ENCODE results near the gene SMYD3.

The SMYD3 gene

DNA sequence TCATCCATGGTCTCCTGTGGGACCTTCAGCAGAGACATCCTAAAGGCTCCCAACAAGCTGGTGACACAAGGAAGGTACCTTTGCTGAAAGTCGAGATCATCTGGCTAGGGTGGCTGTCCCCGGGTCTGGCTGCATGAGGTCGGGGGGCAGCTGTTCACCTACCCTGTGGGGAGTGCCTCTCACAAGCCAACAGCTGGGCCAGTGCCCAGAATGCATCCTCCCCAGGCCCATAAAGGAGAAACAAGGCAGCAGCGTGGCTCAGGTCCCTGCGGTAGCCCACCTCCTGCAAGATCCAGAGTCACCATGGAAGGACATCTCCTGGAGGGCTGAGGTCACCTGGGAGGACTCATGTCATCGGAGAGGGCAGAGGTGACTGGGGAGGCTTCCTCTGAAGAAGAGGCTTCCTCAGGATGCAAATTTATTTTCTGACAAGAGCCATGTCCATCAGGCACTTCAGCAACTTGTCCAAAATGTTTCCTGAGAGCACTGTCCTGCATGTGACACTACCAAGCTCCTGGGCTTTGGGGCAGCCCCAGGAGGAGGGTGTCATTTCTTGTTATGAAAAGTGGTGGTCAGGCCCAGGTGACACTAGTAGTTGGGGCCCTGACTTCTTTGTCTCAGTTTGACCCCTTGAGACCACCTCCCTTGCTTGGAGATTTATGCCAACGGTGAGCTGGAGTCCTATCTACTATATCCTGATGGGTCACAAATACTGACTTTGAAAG lies 6.7 kb upstream of the SMYD3 start:
- no peaks in the 10 kb centered on the region for H3K27me3 ChIP-seq (replicated peaks; ENCODE audit: control insufficient read depth, insufficient read depth, low read length)
- H3K36me3 ChIP-seq (ENCODE audit: control insufficient read depth, insufficient read depth, low read length, severe bottlenecking), result no peaks in the 10 kb centered on the region
- no peaks in the 10 kb centered on the region for H3K4me1 ChIP-seq (ENCODE audit: control insufficient read depth, insufficient read depth, low read length)
- no peak for DNase-seq (ENCODE audit: low read depth)
- H3K9ac ChIP-seq (ENCODE audit: low read length), result no peak overlapping the region
- peaks cover 45% of the 10 kb centered on the region for H3K9me3 ChIP-seq (ENCODE audit: control insufficient read depth, low read length)
- H3K4me3 ChIP-seq (ENCODE audit: low read length), result no peak overlapping the region

DNA sequence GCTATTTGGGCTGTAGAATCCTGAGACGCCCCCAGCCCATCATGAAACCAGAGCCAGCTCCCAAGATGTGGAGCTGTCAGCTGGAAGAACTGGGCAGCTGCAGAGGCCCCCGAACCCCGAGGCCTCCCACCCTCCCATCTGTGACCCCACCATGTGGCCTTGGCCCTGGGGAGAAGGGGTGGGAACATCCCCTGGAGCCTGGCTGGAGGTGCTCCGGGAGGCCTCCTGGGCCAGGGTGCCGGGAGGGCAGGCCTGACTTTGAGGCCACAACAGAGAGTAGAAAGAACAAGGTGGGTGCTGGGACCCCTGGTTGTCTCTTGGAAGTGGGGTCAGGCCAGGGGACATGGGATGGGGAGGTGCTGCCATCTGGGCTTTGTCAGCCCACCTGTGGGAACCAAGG lies 6.0 kb upstream of the SMYD3 start:
- H3K4me1 ChIP-seq (ENCODE audit: control insufficient read depth, insufficient read depth, low read length), result no peaks in the 10 kb centered on the region
- H3K9ac ChIP-seq (ENCODE audit: low read length), result no peak overlapping the region
- peaks cover 45% of the 10 kb centered on the region for H3K9me3 ChIP-seq (ENCODE audit: control insufficient read depth, low read length)
- no peaks in the 10 kb centered on the region for H3K36me3 ChIP-seq (ENCODE audit: control insufficient read depth, insufficient read depth, low read length, severe bottlenecking)
- no peak overlapping the region for H3K4me3 ChIP-seq (ENCODE audit: low read length)
- no peak for DNase-seq (ENCODE audit: low read depth)
- no peaks in the 10 kb centered on the region for H3K27me3 ChIP-seq (replicated peaks; ENCODE audit: control insufficient read depth, insufficient read depth, low read length)

DNA sequence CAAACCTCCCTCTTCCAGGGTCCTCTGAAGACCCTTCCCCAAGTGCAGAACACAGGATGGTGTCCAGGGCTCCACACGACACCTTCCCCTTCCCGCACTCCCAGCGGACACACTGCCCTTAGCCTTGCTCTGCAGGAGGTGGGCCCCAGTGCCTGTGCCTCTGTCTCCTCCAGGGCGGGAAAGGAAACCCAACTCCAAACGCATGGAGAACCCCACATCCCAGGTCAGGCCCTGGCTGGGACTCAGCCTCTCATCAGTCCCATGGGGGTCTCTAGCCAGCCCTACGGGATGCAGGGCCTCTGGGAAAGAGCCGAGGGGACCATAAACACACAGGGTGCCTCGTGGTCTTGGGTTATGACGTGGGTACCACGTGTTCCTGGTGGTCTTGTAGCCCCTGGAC lies 5.6 kb upstream of the SMYD3 start:
- Histone ChIP-seq H3K9me3 (ENCODE audit: control insufficient read depth, low read length) (peaks cover 44% of the 10 kb centered on the region), H3K9ac (ENCODE audit: low read length) (no peak overlapping the region), H3K36me3 (ENCODE audit: control insufficient read depth, insufficient read depth, low read length, severe bottlenecking) (no peaks in the 10 kb centered on the region), H3K27me3 (replicated peaks; ENCODE audit: control insufficient read depth, insufficient read depth, low read length) (no peaks in the 10 kb centered on the region), H3K4me3 (ENCODE audit: low read length) (no peak overlapping the region), H3K4me1 (ENCODE audit: control insufficient read depth, insufficient read depth, low read length) (no peaks in the 10 kb centered on the region)
- no peak for DNase-seq (ENCODE audit: low read depth)

DNA sequence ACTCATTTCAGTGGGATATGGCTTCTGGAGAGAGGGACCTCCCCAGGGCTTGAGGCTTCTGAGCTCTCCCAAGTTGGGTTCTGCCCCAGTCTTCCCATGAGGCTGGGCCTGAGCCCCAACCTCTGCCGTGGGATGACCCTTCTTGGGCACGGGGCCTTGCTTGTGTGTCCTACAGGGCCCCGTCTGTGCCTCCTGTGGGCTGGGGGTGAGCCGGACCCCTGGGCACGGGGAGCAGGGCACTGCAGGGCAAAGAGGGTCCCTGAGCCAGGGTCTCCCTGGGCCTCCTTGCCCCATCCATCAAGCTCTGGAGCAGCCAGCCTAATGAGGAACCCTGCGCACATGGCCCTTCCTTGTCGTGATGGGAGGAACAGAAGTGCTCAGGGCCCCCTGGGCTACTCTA lies 5.2 kb upstream of the SMYD3 start:
- DNase-seq (ENCODE audit: low read depth), result no peak
- Histone ChIP-seq H3K36me3 (ENCODE audit: control insufficient read depth, insufficient read depth, low read length, severe bottlenecking) (no peaks in the 10 kb centered on the region), H3K27me3 (replicated peaks; ENCODE audit: control insufficient read depth, insufficient read depth, low read length) (no peaks in the 10 kb centered on the region), H3K9me3 (ENCODE audit: control insufficient read depth, low read length) (peaks cover 40% of the 10 kb centered on the region), H3K4me1 (ENCODE audit: control insufficient read depth, insufficient read depth, low read length) (no peaks in the 10 kb centered on the region), H3K4me3 (ENCODE audit: low read length) (no peak overlapping the region), H3K9ac (ENCODE audit: low read length) (no peak overlapping the region)

DNA sequence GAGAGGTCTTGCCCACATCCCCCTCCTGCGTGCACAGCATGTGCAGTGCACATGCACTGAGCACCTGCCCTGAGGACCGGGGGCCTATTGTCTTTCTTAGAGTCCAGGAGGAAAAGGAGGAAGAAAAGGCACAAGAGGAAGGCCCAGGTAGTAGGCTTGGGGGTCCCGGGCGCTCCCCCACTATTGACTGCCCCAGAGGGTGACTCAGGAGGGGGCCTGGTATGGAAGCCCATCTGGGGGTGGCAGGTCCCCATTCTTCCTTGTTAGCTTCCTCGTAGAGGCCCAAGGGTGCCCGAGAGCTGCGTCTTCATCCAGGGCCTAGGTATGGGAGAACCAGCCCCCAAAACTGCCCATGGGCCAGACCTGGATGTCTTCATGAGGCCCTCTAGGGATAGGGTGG lies 4.1 kb upstream of the SMYD3 start:
- H3K9ac ChIP-seq (ENCODE audit: low read length), result no peak overlapping the region
- peaks cover 30% of the 10 kb centered on the region for H3K9me3 ChIP-seq (ENCODE audit: control insufficient read depth, low read length)
- DNase-seq (ENCODE audit: low read depth), result no peak
- peaks cover 3% of the 10 kb centered on the region for H3K4me1 ChIP-seq (ENCODE audit: control insufficient read depth, insufficient read depth, low read length)
- no peaks in the 10 kb centered on the region for H3K27me3 ChIP-seq (replicated peaks; ENCODE audit: control insufficient read depth, insufficient read depth, low read length)
- H3K36me3 ChIP-seq (ENCODE audit: control insufficient read depth, insufficient read depth, low read length, severe bottlenecking), result no peaks in the 10 kb centered on the region
- no peak overlapping the region for H3K4me3 ChIP-seq (ENCODE audit: low read length)

DNA sequence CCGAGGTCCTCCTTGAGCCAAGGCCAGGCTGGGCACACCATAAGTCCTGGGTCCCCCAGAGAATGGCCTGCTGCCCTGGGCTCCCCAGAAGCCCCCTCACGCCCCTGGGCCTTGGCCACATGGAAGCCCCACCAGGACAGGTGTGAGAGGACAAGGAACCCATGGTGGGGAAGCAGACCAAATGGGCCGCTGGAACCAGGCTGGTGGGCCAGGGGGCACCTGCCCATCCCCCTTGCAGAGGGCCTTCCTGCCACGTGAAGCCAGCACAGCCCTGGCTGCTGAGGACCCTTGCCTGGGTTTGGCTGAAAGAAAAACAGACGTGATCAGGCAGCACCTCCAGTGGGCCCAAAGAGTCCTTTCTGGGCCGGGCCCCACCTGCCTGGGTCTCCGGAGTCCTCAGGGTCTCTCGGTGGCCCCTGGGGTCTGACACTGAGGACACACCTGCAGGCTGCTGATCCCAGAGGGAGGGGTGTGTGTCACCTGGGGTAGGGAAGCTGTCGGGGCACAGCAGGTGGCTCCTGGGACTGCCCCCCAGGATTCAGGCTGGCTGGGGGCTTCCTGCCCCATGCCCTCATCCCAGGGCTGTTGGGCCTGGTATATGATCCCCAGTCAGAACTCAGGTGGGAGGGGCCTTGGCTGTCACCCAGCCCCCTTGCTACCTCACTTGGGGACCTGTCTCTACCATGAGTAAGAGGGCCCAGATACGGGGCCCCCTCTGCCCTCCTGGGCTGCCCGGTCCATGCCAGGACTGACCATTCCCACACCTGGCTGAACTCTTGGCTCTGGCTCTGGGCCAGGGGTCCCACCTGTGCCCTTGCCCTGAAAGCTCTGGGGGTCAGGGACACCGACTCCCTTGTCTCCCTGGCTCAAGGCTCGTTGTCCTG lies 3.3 kb upstream of the SMYD3 start:
- no peak for DNase-seq (ENCODE audit: low read depth)
- no peaks in the 10 kb centered on the region for H3K36me3 ChIP-seq (ENCODE audit: control insufficient read depth, insufficient read depth, low read length, severe bottlenecking)
- no peak overlapping the region for H3K9ac ChIP-seq (ENCODE audit: low read length)

DNA sequence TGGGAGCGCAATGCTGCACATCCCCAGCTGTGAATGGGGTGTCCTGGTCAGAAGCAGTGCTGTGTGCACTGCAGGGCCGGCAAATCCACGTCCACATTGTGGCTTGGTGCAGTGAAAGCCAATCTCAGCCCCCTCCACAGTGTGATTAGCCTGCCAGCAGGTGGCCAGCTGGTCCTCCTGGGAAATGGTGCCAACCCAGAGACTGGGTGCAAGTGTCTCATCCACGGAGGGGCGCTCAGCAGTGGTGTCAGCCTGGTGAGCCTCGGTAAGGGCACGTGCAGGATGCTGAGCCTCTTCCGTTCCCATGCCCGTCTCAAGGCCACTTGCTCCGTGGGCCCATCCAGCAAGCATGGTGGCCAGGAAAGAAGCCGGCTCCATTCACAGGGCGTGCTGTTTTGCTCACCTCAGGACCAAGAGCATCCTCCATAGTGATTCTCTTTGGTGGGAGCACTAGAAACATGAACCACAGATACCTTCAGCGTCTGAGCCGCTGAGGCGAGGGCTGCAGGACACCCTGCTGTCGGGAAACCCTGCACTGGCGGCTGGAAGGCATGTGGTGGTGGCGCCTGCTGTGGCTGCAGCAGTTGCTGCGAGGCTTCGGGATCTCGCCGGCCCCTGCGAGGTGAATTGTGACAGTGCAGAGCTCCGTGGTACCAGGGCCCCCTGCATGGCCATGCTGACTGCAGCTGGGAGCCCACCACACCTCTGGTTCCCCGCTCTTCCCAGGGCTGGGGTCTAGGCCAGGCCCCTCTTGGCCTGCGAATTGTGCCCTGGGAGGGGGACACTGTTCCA lies 2.0 kb upstream of the SMYD3 start:
- Histone ChIP-seq H3K4me1 (ENCODE audit: control insufficient read depth, insufficient read depth, low read length) (peaks cover 8% of the 10 kb centered on the region), H3K4me3 (ENCODE audit: low read length) (no peak overlapping the region)

More for the DNA sequence above, 3.3 kb upstream of the SMYD3 start:
- no peaks in the 10 kb centered on the region for H3K27me3 ChIP-seq (replicated peaks; ENCODE audit: control insufficient read depth, insufficient read depth, low read length)
- no peak overlapping the region for H3K4me3 ChIP-seq (ENCODE audit: low read length)
- H3K4me1 ChIP-seq (ENCODE audit: control insufficient read depth, insufficient read depth, low read length), result peaks cover 8% of the 10 kb centered on the region
- peaks cover 22% of the 10 kb centered on the region for H3K9me3 ChIP-seq (ENCODE audit: control insufficient read depth, low read length)

DNA sequence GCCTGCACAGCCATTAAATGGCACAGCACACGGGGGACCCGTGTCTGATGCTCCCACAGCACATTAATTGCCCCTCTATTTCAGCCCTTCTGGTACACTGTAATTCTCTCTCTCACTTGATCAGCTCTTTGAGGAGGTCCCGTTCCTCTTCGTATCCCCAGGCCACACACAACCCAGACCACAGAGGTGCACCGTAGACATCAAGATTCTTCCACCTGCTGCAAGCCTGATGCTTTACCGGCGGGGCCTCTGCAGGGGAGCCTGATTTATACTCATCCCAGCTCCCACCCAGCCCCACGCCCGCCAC lies 759 bp downstream of the SMYD3 start:
- DNase-seq (ENCODE audit: low read depth), result no peak
- H3K9me3 ChIP-seq (ENCODE audit: control insufficient read depth, low read length), result no peaks in the 10 kb centered on the region
- H3K36me3 ChIP-seq (ENCODE audit: control insufficient read depth, insufficient read depth, low read length, severe bottlenecking), result no peaks in the 10 kb centered on the region
- peak overlapping the region; percentile 90 for H3K4me3 ChIP-seq (ENCODE audit: low read length)
- peak overlapping the region; percentile 88 for H3K9ac ChIP-seq (ENCODE audit: low read length)
- peaks cover 8% of the 10 kb centered on the region for H3K4me1 ChIP-seq (ENCODE audit: control insufficient read depth, insufficient read depth, low read length)
- no peaks in the 10 kb centered on the region for H3K27me3 ChIP-seq (replicated peaks; ENCODE audit: control insufficient read depth, insufficient read depth, low read length)

More for the DNA sequence above, 2.0 kb upstream of the SMYD3 start:
- Histone ChIP-seq H3K9ac (ENCODE audit: low read length) (no peak overlapping the region), H3K27me3 (replicated peaks; ENCODE audit: control insufficient read depth, insufficient read depth, low read length) (no peaks in the 10 kb centered on the region), H3K9me3 (ENCODE audit: control insufficient read depth, low read length) (peaks cover 9% of the 10 kb centered on the region), H3K36me3 (ENCODE audit: control insufficient read depth, insufficient read depth, low read length, severe bottlenecking) (no peaks in the 10 kb centered on the region)
- DNase-seq (ENCODE audit: low read depth), result no peak

DNA sequence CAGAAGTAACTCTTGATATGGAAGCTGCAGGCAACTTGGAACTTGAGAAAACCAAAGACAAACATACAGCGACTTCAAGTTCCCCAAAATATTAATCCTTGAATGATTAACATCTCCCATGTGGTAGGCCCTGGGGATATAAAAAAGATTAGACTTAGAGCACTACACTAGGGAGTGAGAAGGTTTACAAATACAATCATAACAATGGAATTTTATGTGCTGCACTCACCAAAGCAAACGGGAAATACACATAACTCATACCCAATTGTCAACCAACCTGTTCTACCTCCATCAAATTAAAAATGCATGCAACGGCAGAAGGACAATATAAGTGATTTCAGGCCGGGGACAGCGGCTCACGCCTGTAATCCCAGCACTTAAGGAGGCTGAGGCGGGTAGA lies 3.7 kb downstream of the SMYD3 start:
- H3K27me3 ChIP-seq (replicated peaks; ENCODE audit: control insufficient read depth, insufficient read depth, low read length), result no peaks in the 10 kb centered on the region
- H3K4me1 ChIP-seq (ENCODE audit: control insufficient read depth, insufficient read depth, low read length), result peaks cover 8% of the 10 kb centered on the region
- H3K36me3 ChIP-seq (ENCODE audit: control insufficient read depth, insufficient read depth, low read length, severe bottlenecking), result no peaks in the 10 kb centered on the region
- no peaks in the 10 kb centered on the region for H3K9me3 ChIP-seq (ENCODE audit: control insufficient read depth, low read length)
- H3K4me3 ChIP-seq (ENCODE audit: low read length), result no peak overlapping the region
- DNase-seq (ENCODE audit: low read depth), result peak; percentile 37
- no peak overlapping the region for H3K9ac ChIP-seq (ENCODE audit: low read length)

DNA sequence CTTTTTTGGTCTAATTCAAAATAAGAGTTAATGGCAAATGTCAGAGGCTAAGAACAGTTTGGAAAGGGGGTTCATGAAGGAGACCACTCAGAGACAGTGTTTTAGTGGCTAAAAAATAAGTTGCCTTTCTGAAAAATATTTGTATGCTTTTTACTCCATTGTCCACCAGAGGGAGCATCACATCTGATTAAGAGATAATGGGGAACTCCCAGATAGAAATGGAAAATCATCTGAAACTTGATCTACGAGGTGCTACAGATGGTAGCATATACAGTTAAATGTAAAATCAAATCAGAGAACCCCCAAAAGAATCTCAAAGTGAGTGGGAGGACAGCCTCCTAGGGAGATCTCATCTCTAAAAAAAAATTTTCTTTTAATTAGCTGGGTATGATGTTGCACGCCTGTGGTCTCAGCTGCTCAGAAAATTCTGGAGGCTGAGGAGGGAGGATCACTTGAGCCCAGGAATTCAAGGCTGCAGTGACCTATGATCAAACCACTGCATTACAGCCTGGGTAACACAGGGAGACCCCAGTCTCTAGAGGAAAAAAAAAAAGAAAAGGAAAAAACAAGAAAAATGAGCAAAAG lies 9.7 kb downstream of the SMYD3 start:
- Histone ChIP-seq H3K9ac (ENCODE audit: low read length) (no peak overlapping the region), H3K4me1 (ENCODE audit: control insufficient read depth, insufficient read depth, low read length) (peaks cover 2% of the 10 kb centered on the region), H3K27me3 (replicated peaks; ENCODE audit: control insufficient read depth, insufficient read depth, low read length) (no peaks in the 10 kb centered on the region), H3K9me3 (ENCODE audit: control insufficient read depth, low read length) (no peaks in the 10 kb centered on the region), H3K4me3 (ENCODE audit: low read length) (no peak overlapping the region), H3K36me3 (ENCODE audit: control insufficient read depth, insufficient read depth, low read length, severe bottlenecking) (no peaks in the 10 kb centered on the region)
- DNase-seq (ENCODE audit: low read depth), result peak; percentile 91

All from adipocyte (in vitro differentiated cells).